GM12891 (cell line): ENCODE measurements around the gene TNKS2.

Experiments used
- POLR2A ChIP-seq: IDR thresholded peaks from 2 replicates; pipeline ENCODE4 v1.6.1; 2011; ENCODE audit warnings: low read depth, low read length, control low read depth
- POLR2AphosphoS5 ChIP-seq: IDR thresholded peaks from 2 replicates; pipeline ENCODE4 v1.6.1; 2011; ENCODE audit warnings: low read depth, low read length, control low read depth
- SPI1 ChIP-seq: IDR thresholded peaks from 2 replicates; pipeline ENCODE4 v1.6.1; 2011; ENCODE audit warnings: low read depth, low read length, control low read depth
- TAF1 ChIP-seq: IDR thresholded peaks from 2 replicates; pipeline ENCODE4 v1.6.1; 2011; ENCODE audit warnings: low read depth, low read length, control low read depth

GRCh38 chr10:91800182-91800581, 2.0 kb downstream of the TNKS2 start:
- TF ChIP-seq POLR2AphosphoS5 (no peak), TAF1 (no peak), POLR2A (no peak), SPI1 (no peak)
